Cortex of kidney (tissue), 1 donor: ENCODE data around the gene NRXN3.

Experiments
- DNase-seq: peaks from one replicate; lab custom pipeline; 2025; lab: John Stamatoyannopoulos, UW

The NRXN3 gene

DNA sequence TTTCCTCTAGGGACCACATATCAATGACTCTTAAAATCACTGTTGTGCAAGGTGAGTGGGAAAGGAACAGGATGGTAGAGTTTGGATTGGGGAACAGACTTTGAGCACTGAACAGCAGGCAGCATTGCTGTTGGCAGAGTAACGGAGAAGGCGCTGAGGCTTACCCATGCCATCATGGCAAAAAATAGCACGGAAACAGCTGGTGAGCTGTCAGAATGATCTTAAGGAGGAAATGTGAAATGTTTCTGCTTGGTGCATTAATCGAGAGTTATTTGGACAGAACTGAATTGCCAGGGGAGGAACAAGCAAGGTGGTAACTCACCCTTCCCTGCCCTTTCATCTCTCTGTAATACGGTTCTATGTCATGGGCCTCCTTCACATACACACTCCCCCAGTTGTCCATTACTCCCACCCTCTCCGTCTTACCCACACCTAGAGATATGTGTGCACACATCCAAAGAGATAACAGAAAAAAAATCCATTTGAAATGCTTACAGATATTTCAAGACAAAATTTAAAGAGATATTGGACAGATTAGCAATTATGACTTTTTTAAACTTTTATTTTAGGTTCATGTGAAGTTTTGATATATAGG lies 1468.6 kb downstream of the NRXN3 start:
- DNase-seq, result no peak

DNA sequence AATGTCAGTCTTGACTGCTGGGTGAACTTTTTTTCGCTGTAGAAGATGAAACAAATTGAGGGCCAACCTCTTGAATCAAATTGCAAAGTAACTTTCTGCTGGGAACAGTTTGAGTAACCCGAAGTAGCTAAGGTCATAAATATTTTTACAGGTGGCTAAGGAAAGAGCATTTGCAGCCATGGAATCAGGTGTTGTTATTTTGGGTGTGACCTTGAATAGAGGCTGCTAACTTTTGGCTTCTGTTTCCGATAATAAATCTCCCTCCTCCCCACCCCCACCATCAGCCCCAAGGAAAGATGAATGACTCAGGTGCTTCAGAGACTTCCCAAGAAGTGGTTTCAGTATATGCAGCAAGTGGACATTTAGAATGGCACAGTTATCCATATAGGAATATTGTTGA lies 1469.4 kb downstream of the NRXN3 start:
- no peak for DNase-seq

DNA sequence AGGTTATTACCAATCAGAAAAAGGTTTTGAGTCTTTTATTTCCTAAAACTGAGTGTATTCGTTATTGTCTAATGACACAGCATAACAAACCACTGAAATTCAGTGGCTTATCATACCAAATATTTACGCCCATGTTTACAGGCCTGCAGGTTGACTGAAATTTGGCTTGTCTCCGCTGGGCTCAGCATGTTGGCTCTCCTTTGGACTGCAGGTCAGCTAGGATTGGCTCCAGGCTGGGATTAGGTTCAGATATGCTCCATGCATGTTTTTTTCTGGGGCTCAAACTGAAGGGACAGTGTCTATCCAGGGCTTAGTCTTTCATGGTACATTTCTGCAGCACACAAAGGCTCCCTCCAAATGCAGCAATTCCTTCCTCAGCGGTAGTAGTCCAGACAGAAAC lies 1471.2 kb downstream of the NRXN3 start:
- no peak for DNase-seq

DNA sequence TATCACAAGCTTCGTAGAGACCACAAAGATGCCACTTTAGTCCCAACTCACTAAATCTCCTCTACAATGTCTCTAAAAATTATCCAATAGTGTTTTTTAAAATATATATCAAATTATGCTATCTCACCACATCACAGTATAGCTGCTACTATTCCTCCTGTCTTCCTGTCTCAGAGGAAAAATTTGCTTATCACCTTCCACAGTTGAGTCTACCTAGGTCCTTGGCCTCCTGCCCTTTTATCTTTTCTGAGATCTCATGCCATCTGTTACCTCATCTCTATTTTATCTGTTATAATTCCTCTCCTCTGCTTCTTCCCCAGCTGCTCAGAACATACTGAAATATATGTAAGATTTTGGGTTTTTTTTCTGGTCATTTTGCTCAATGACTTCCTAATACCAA lies 1473.0 kb downstream of the NRXN3 start:
- no peak for DNase-seq

DNA sequence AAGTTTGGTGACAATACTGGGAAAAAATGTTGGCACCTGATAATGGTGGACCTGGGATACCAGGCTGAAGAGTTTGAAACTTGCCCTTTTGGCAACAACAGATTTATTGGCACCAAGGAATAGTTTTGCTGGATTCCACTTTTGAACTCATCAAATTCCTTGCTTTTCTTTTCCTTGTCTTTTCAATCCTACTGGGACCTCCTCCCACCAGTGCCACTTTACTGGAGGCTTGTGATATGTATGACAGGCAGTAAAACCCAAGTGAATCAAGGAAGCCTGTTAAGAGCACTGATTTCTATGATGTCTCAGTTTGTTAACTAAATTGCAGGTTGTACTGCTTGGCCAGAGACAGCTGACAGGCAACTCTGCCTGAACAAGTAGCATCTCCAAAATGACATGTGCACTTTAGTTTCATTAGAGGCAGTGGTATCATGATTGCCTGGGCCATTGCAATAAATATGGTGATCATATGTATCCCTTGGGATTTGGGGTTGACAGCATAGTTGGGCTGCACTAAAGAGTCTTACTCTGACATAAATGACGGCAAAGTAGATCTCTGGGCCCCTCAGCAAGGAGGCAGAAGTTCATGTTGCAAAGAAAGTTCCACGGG lies 1475.7 kb downstream of the NRXN3 start:
- no peak for DNase-seq

DNA sequence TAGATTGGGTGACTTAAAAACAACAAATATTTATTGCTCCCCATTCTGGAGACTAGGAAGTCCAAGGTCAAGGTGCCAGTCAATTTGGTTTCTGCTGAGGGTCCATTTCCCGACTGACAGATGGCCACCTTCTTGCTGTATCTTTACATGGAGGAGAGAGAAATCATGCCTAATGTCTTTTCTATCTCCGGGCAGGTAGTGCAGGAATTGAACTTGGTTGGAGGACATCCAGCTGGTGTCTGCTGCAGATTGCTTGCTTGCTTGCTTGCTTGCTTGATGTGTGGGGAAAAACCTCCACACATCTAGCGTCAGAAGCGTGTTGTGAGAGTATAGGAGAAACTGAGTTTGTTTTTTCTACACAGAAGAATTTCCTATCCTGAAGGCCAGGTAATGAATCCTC lies 1479.7 kb downstream of the NRXN3 start:
- DNase-seq, result no peak

DNA sequence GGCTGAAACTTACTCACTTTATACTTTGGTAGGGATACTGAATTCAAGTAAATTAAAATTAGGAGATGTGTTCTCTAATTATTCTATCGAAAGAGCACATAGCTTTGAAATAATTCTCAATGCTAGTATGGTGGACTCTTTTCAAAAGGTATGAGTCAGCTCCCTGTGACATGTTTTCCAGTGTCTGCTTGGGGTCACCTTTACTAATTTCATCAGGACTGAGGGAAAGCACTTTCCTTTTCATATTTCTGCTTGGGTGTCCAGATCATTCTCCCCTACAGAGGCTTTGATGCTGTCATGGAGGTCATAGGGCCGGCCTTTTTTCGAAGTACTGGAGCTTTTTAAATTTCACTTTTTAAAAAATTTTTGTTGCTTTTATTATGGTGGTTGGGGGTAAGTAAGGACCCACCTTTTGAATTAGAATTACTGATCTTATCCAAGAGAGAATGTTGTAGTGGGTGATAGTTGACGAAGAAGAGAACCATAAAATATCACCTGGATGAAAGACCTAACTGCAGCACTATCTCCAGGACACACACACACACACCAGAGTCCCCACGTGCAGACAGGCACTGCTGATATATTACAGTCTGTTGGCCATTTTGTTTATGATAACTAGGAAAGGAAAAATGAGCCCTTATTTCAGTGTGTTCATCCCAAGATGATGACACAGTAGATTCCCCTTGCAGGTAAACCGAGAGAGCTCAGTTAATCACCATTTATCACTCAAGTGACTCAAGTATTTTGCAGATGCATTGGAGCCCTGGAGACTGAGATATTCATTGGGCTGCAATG lies 1482.5 kb downstream of the NRXN3 start:
- no peak for DNase-seq

DNA sequence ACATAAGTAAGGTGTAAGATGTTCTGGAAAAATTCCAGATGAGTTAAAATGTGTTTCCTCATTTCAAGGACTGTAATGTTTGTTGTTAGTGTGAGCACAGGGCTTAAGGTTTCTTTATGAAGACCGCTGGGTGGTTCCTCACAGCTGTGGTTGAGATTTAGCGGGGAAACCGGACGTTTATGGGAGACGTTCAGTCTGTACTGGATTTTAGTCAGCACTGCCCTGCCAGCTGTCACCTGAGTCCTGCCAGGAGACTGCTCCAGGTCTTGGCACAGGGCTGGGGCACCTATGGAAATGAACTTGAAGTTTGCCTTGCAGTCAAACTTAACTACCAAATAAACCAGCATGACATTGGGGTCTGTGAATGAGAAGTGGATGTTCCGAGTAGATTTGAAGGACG lies 1485.9 kb downstream of the NRXN3 start:
- DNase-seq, result no peak

DNA sequence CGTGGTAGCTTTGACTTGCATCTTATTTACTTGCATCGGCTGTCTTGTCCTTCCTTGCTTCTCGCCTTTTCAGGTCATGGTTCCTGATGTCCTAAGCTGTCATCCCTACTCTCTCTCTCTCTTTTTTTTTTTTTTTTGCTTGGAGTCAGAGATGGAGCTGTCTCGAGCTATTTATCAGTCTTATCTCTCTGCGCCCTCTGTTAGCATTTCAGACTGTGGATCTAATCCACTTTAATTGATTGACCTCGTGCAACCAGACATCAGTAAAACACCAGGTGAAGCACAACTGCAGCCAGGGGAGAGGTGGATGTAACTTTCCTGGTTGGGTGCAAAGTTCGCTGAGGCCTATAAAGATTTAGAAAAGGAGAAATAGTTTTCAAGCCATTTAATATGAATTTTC lies 1486.3 kb downstream of the NRXN3 start:
- DNase-seq, result no peak

DNA sequence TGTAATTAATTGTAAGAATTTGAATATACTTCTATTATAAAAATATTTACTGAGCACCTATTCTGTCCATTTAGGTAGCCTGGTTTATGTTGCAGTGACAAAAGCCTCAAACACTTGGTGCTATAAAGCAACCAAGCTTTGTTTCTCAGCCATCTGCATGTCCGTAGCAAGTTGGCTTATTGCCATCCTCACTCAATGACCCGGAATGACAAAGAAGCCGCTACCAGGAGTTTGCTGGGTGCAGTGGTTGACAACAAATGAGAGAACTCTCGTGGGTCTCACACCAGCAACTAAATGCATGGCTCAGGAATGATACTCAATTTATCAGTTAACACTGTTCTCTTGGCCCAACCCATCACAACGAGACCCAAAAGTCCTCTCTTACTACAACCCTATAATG lies 1488.0 kb downstream of the NRXN3 start:
- DNase-seq, result no peak

DNA sequence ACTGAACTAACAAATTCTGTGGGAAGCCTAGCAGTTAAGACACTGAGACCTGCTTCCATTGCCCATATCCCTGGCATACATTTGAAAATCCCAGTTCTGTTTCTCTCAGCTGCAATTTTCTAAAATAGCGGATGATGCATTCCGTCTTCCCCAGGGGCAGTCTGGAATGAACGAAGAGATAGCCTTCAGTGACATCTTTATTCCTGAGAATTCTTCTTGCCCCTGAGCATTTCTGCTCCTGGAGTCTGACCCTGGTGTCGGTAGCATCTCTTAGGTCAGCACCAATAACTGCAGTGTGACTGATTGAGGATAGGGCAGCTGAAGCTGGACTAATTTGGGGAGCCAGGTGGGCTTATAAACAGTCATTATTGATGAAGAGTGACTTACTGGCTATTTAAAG lies 1488.6 kb downstream of the NRXN3 start:
- no peak for DNase-seq

DNA sequence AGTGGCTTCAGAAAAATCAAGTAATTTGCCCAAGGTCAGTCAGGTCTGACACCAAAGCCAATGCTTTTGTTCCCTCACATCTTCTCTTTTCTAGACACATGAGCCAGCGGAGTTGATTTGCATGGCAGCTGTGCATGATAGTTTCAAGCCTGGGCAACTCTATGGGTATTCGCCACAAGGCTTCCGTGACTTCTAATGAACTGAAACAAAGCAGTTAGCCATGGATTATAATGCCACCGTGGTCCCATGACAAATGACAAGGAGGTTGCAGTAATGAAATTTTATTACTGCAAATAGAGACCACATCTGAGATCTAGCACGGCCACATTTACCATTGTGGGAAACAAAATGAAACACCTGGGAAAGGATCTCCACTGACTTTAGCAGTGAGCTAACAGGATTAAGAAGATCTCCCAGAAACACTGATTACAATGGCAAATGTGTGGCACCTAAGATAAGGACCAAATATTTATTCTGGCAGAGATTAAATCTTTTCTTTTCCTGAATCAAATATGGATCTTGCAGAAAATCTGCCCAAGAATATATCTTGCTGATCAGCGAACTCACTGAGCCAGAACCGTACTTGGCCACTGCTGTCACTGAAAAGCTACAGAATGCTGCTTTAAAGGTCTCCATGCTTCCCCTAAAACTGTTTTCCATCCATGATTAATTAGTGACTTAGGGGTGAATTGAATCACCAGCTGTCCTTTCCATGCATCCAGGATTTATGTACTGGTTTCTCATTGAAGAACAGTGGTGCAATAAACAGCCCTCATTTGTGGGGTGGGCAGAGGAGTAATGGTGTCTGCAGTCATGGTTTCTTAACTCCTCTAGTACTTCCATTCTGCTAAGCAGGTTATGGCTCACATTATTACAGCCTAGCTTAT lies 1490.1 kb downstream of the NRXN3 start:
- no peak for DNase-seq

DNA sequence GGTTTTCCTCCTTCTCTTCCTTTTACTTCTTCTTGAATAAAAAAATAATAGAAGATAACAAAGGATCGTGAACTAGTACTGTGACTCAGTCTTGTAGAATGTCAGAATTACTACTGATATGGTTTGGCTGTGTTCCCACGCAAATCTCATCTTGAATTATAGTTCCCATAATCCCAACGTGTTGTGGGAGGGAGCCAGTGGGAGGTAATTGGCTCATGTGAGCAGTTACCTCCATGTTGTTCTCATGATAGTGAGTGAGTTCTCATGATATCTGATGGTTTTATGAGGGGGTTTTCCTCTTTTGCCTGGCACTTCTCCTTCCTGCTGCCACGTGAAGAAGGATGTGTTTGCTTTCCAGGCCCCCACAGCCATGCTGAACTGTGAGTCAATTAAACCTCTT lies 1491.6 kb downstream of the NRXN3 start:
- DNase-seq, result no peak

DNA sequence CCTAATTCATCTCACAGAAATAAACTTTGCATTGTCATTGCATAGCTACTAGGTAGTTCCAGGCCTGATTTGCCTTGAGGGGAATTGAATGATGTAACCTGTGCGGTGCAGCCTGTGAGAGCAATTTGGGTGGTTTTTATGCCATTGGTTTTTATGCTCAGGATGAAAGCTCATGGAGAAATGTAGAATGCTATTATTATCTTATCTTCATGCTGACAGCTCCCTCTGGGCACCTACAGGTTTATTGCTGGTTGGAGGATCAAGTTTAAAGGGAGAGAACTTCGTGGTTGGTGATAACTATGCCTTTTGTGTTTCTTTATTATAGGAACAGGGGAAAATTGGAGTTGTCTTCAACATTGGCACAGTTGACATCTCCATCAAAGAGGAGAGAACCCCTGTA lies 1493.3 kb downstream of the NRXN3 start:
- DNase-seq, result no peak

DNA sequence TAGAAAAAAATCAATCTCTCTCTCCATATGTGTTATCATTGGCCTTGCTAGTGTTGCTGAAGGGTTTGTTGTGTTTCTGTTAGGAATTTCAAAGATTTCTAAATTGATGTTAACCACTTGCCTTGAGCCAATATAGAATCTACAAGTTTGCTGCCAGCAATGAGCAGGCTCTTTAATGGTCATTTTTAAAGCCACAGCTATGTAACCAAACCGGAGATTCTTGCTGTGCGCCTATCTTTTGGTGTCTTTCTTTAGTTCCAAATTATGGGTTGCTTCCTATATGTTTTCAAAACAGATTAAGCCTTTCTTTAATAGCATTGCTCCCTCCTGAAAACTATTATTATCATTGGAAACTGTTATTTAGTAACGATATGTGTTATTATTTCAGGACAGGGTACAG lies 1495.4 kb downstream of the NRXN3 start:
- no peak for DNase-seq

DNA sequence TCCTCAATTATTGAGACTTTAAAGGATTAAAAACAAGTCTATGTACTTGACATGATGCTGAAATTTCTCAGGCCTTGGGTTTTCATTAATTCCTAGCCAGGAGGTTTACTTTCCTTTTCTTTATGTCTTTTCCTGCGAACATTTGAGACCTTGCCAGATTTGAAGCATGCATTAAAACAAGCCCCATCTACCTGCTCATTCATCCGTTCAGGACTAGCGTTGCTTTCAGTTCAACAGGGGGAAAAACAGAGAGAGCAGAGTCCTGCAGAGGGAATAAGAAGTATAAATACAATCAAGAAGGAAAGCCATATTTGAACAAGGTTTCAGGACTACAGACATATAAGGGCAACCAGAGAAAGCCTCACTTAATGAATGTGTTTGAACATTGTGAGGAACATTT lies 1498.8 kb downstream of the NRXN3 start:
- DNase-seq, result no peak

DNA sequence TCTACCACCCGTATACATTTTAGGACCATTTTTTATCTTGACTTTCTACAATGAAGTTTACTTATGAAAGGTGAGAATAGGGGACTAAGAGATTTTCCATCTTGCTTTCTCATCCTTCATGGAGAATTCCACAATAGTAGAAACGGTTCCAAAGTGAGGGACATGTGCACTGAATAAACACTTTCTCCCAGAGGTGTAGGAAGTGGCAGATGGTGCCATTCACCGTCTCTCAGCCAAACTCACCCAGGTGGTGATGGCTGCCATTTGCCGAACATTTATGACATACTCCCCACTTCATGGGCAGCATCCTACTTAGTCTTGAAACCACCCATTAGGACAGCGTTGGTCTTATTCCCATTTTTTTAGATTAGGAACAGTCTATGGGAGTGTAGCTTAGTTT lies 1500.6 kb downstream of the NRXN3 start:
- no peak for DNase-seq

DNA sequence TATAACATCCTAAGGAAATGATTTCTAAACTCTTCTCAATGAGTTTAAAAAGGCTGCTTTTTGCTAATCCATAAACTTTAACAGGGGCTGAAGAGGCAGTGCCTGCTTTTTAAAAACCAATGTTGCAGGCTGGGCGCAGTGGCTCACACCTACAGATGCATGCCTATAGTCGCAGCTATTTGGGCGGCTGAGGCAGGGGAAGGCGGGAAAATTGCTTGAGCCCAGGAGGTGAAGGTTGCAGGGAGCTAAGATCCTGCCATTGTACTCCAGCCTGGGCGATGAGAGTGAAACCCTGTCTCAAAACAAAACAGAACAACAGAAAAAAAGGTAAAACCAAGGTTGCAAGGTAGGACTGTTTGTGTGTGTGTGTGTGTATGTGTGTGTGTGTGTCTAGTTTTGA lies 1509.9 kb downstream of the NRXN3 start:
- DNase-seq, result no peak

DNA sequence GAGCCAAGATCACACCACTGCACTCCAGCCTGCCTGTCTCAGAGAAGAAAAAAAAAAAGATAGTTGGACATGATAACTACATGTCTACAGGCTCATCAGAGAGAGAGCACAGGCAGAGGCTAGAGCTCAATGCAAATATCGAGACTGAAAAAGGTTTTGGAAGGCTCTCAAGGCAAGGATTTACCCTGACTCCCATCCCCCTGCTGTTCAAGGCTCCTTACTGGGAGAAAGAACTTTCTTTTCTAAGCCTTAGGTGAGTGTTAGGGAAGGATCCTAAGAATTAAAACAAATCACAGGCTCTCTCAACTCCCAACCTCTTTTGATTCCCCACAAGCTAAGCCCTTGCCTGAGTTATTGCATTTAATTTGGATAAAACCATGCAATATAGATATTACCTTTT lies 1516.0 kb downstream of the NRXN3 start:
- DNase-seq, result no peak

DNA sequence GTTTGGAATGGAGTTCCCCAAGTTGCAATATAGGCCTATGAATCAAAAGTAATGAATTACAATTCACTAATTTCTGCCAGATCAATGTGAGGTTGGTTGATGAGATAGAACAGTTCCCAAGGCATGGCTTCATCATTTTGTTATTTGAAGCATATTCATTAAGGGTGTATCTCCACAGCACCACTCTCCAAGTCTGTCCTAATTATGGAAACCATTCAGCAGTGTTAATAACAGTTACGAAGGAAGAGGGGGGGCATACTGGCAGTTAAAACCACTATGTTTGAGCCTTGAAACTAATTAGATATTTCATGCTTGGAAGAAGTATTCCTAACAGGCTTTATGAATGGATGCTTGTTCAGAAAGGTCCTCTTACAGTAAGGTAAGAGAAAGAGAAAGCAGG lies 1520.8 kb downstream of the NRXN3 start:
- no peak for DNase-seq

DNA sequence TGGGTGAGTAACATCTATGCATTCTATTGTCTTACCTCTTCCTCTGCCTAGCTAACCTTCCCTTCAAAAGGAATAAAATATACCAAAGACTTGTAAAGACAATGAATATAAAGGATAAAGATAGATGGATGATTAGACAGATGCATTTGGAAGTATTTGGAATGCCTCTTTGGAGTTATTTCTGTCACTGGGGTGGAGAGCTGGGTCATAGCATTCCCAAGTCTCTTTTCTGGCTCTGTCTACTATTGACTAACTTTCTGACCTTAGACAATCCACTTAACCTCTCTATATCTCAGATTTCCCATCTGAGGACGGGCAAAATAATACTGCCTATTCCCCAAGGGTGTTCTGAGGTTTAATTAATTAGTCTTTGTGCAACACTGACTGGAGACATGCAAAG lies 1523.8 kb downstream of the NRXN3 start:
- DNase-seq, result no peak

DNA sequence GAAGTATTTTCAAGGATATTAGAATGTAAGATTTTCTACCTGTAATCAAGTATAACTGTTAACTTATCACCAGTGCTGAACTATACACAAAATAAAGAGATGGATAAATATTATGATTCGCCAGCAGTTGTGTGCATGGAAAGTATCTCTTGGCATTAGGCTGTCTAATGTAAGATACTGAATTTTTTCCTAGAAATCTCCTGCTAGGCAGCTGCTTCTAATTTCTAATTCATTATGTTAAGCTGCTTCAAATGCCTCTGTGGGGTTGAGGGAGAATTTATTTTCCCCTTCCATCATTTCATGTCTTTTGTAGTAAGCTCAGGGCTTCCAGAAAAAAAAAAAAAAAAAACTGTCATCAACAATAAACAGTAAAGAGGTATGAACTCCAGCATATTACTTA lies 1525.1 kb downstream of the NRXN3 start:
- DNase-seq, result no peak

DNA sequence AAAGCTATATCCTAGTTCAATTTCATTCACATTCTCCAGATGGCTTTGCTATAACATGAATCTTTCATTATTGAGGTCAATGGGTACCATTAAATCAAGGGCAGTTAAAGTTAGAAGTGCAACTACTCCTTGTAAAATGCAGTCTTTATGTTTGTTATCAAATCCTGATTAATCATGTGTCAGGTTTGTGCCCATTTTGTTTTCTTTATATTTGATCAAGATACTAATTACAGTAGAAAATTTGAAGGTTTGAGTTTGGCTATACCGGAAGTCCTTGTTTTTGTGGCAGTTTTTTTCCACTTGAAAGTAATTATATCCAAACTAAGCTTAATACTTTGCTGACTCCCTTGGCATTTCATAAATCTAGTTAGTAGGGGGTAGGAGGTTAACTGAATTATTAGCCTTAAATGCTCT lies 1528.1 kb downstream of the NRXN3 start:
- no peak for DNase-seq
